Measurements from ENCODE around the gene FUT7.
"Not testable (repeated sequence)": the region's sequence is repeated elsewhere in the genome, so short reads cannot be mapped to it uniquely, and the experiment has no call there.

FUT7 gene

GRCh38 chr9:137048655-137049543 lies 17.0 kb upstream of the FUT7 start:
- no peak for DNase-seq

GRCh38 chr9:137046088-137046787 lies 14.3 kb upstream of the FUT7 start, which contains the start of gene NPDC1:
NPDC1 (minus strand) TSS chr9:137046177; CDS start chr9:137045989, 188 bp downstream.
- peak; percentile 92 for DNase-seq

- DNase-seq: peak; percentile 61
Observed at GRCh38 chr9:137045294-137046087, 13.6 kb upstream of the FUT7 start.

- DNase-seq: no peak
Observed at GRCh38 chr9:137044502-137045177, 12.8 kb upstream of the FUT7 start.

- no peak for DNase-seq
Observed at GRCh38 chr9:137044037-137044436, 12.1 kb upstream of the FUT7 start.

GRCh38 chr9:137042751-137043727 lies 11.2 kb upstream of the FUT7 start:
- no peak for DNase-seq

GRCh38 chr9:137041124-137041523 lies 9.2 kb upstream of the FUT7 start:
- DNase-seq: no peak

GRCh38 chr9:137040568-137040967 lies 8.7 kb upstream of the FUT7 start:
- no peak for DNase-seq

- DNase-seq: no peak
Observed at GRCh38 chr9:137039611-137040366, 7.9 kb upstream of the FUT7 start.

GRCh38 chr9:137038916-137039315 lies 7.0 kb upstream of the FUT7 start:
- DNase-seq: no peak

- DNase-seq: no peak
Observed at GRCh38 chr9:137037483-137037882, 5.6 kb upstream of the FUT7 start.

GRCh38 chr9:137037035-137037434 lies 5.1 kb upstream of the FUT7 start:
- DNase-seq: no peak

GRCh38 chr9:137035937-137036336 lies 4.0 kb upstream of the FUT7 start:
- DNase-seq: no peak

- no peak for DNase-seq
Observed at GRCh38 chr9:137035507-137035834, 3.6 kb upstream of the FUT7 start.

- peak; percentile 95 for DNase-seq
Observed at GRCh38 chr9:137034709-137035506, 3.0 kb upstream of the FUT7 start.

GRCh38 chr9:137034039-137034708 lies 2.3 kb upstream of the FUT7 start:
- DNase-seq: no peak

- DNase-seq: not testable (repeated sequence)
Observed at GRCh38 chr9:137033481-137033880, 1.6 kb upstream of the FUT7 start.

- DNase-seq: peak; percentile 67
Observed at GRCh38 chr9:137032858-137033257, 970 bp upstream of the FUT7 start.

All from activated CD4-positive, alpha-beta T cell treated with anti-CD3 and anti-CD28 coated beads, Interleukin-2, Interleukin-6, amounts not matched to agents 100 ng/mL and 50 ng/mL, durations not matched to agents 16 hours and 8 hours (primary cell).